ENCODE measurements around the gene SLC4A7.
"Not testable (repeated sequence)": the region's sequence is repeated elsewhere in the genome, so short reads cannot be mapped to it uniquely, and the experiment has no call there.

SLC4A7 gene

DNA sequence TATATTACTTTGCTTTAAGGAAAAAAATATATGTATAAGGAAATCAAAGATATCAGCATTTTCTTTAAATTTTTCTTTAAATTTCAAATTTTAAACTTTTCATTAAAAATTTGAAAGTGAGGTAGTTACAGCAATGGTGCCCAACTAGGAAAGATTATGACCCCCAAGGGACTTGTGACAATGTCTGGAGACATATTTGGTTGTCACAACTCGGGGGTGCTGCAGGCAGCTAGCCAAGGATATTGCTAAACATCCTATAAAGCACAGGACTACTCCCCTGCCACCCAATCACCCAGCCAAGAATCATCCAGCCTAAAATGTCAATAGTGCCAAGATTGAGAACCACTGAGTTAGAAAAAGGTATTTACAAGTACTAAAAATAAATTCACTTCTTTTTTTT is 57.3 kb downstream of the SLC4A7 start:
- DNase-seq = no peak

GRCh38 chr3:27425896-27426565 is 58.2 kb downstream of the SLC4A7 start:
- no peak for DNase-seq

DNA sequence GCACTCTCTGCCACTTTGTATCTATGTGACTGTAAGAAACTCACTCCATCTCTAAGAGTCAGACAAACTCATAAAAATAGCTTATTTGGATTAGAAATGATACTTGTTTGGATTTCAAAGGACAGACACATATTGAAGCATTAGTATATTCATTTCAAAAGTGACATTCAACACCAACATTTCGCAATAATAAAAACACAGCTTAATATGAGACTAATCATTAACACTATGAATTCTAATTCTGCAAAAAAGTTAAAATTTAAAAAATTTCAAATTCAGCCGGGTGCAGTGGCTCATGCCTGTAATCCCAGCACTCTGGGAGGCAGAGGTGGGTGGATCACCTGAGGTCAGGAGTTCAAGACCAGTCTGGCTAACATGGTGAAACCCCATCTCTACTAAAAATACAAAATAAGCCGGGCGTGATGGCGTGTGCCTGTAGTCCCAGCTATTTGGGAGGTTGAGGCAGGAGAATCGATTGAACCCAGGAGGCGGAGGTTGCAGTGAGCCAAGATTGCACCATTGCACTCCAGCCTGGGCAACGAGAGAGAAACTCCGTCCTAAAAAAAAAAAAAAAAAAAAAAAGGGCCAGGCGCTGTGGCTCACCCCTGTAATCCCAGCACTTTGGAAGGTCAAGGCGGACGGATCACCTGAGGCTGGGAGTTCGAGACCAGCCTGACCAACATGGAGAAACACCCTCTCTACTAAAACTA is 59.2 kb downstream of the SLC4A7 start:
- not testable (repeated sequence) for DNase-seq

GRCh38 chr3:27423463-27423862 is 60.7 kb downstream of the SLC4A7 start:
- DNase-seq = peak; percentile 20

DNA sequence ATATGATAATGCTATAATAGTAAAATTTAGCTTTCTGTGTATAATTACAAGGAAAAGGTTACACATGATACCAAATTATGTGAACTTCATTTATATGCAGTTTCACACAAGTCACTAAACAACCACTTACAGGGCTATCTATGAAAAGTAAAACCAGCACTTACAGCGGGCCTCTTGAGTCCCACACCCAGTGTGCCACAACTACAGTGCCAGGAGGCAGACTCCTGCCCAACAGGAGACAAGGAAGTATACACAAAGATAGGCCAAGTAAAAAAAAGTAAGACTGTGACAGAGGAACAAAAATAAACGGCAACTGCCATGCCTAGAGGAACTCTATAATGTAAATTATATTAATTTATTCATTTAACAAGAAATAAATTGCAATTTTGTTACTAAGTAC is 61.6 kb downstream of the SLC4A7 start:
- DNase-seq = no peak

DNA sequence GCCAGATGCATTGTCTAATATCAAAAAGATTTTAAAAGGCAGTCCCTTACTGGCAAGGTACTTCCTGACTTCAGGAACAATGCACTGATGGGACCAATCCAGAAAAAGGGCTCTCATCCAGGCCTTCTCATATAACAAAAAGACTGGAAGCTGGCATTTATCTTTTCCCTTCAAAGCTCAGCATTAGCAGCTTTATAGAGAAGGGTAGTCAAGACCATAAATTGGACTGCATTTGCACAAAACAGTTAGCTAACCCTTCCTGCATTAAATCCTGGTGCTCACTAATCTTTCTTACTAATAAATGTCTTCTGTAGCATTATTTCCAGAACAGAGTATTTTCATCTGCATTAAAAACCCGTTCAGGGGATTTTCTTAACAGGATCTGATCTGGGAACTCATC is 69.0 kb downstream of the SLC4A7 start:
- DNase-seq = no peak

DNA sequence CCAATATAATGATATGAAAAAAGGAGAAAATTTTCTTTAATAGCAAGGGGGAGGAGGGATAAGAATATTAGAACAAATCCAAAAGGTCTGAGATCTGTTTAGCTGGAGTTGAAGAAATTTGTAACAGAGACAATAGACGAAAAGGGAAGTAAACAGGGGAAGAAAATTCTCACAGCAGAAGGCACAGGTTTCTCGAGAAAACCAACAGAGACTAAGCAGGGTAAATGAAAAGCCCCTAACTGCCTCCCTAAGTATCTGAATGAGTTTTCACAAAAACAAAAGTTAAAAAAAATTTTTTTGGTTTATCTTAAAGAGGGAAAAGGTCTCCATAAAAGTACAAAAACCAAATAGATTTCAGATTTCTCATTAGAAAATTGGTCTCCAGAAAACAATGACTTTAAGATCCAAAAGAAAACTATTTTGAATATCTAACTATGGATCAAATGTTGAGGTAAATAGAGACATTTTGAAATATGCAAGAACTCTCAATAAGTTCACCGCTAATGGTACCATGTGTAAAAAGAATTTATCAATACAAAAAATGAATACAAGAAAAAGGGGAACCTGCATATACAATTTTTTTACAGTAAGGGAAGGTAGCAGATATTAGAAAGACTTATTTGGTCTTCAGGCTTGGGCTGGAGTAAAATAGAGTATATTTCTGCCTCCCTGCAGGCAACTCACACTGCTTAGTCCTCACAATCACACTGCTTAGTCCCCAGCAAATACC is 91.1 kb downstream of the SLC4A7 start:
- DNase-seq = no peak

DNA sequence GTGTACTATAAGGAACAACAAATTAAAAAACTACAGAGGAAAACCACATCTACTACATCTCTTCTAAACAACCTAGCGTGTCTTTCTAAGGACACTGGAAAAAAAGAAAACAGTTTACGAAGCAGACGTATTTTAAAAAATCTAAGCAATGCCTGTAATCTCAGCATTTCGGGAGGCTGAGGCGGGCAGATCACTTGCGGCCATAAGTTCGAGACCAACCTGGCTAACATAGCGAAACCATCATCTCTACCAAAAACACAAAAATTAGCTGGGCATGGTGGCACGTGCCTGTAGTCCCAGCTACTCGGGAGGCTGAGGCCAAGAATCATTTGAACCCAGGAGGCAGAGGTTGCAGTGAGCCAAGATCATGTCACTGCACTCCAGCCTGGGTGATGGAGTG is 91.8 kb downstream of the SLC4A7 start:
- not testable (repeated sequence) for DNase-seq

DNA sequence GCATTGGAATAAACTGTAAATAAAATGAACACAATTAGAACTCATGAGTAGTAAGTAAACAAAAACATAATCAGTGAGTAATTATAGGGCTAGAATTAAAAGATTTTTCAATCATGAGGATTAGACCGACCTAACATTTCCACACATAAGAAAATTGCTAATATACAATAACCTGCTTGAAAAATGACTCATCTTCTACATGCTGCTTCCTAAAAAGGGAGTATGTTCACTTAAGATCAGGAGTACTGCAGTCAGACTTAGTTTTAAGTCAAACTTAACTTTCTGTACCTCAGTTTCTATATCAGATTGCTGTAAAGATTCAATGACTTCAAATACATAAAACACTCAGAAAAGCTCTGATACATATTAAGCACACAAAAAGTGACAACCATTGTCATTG is 92.4 kb downstream of the SLC4A7 start:
- no peak for DNase-seq

GRCh38 chr3:27387625-27388024 is 96.6 kb downstream of the SLC4A7 start:
- DNase-seq = no peak

GRCh38 chr3:27385504-27385903 is 98.7 kb downstream of the SLC4A7 start:
- DNase-seq = no peak

- no peak for DNase-seq
Observed at GRCh38 chr3:27384191-27384590, 100.0 kb downstream of the SLC4A7 start.

DNA sequence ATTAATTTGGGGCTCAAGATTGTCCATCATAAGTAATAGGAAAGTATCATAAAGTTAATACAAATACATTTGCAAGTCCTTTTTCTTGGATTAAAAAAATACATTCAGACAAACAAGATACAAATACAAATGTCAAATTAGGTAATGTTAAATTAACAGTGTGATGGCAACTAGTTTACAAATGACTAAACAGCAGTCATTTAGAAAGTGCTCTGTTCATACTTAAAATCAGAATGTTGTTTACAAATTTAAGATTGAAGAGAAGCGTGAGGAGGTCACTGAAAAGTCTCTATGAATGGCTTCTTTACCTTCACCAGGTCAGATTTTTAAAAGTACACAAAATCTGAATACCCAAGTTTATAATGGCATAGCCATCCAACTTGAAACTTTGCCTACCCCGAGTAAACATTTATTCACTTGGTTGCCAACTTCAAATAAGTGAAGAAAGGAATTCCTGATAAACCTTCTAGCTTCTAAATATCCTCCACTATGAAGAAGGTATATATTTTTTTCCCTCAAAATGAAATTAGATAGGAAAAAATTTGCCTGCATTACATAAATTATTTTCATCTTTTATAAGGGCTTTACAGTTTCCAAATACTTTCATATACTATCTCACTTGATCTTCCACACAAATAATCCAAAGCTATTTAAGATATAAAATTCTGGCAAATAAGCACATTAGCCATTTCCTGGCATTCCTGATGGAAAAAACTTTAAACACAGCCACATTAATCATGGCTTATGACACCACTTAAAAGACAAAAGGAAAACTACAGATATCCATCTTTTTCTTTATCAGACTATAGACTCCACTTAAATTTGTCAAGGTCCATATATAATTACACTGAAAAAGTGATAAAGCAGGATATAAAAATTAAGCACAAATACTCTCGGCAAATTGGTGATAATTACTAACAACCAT is 103.5 kb downstream of the SLC4A7 start:
- DNase-seq = no peak

- DNase-seq = no peak
Observed at GRCh38 chr3:27378331-27378730, 105.9 kb downstream of the SLC4A7 start.

DNA sequence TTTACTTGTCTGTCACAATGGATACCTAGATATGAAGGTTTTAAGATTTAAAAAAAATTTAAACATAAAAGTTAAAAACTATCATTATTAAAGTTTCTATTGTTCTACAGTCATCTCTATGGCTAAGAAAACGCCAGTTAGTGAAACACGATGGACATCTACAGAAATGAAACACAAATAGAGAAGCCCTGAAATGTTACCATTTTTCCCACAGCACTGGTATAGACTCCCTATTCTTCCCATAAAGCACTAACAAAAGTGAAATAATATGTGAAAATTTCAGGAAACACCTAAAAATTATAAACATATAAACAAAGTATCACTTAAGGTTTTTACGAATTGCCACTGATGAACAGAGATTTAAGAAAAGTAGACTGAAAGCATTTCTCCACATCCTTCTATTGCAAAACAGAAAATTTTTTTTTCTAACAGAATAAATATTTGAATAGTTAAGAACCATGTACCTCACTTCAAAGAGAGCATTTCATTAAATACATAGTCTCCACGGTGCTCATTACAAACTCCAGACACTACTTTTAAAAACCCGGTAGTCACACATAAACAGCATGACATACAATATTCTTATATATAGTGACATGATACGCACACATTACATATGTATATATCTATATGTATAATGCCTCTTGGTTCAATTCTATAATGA is 107.9 kb downstream of the SLC4A7 start:
- no peak for DNase-seq

DNA sequence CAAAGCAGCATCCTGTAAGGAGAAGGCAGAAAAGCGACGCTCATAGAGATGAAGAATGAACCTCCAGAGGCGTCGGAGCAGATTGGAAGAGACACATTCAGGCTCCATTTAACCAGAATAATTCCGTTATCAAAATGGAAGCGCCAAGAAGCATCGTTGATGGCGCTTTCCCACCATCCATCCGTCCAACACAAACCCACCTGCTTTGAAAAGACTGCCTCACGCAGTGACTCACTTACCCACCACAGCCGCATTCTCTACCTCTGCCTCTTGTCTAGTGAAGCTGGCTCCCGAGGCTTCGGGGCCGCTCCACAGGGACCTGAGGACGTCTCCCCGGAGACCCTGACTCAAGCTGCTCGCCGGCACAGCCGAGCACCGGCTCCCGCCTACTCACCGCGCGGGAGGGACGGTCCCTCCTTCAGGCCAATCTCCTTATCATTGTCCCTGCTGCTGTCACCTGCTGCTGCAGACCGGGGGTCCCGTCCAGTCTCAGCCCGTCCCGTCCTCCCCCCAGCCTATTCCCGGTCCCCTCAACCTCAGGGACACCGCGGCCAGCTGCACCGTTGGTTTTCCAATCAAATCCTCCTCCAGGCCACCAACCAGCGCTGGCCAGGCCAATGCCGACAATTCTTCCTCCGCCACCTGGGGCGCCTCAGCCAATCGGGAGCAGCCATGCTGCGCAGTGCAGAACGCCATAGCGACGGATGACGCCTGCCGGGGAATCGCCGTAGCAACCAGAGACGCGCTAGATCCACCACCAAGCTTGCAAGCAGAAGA is 115.2 kb downstream of the SLC4A7 start, which contains the start of gene NEK10:
TSS of gene NEK10 (minus strand) at position 553 of the 777 bp plus-strand sequence. CDS start 16,501 bp downstream, outside the sequence.
- peak; percentile 92 for DNase-seq

GRCh38 chr3:27366062-27366591 is 118.1 kb downstream of the SLC4A7 start:
- no peak for DNase-seq

DNA sequence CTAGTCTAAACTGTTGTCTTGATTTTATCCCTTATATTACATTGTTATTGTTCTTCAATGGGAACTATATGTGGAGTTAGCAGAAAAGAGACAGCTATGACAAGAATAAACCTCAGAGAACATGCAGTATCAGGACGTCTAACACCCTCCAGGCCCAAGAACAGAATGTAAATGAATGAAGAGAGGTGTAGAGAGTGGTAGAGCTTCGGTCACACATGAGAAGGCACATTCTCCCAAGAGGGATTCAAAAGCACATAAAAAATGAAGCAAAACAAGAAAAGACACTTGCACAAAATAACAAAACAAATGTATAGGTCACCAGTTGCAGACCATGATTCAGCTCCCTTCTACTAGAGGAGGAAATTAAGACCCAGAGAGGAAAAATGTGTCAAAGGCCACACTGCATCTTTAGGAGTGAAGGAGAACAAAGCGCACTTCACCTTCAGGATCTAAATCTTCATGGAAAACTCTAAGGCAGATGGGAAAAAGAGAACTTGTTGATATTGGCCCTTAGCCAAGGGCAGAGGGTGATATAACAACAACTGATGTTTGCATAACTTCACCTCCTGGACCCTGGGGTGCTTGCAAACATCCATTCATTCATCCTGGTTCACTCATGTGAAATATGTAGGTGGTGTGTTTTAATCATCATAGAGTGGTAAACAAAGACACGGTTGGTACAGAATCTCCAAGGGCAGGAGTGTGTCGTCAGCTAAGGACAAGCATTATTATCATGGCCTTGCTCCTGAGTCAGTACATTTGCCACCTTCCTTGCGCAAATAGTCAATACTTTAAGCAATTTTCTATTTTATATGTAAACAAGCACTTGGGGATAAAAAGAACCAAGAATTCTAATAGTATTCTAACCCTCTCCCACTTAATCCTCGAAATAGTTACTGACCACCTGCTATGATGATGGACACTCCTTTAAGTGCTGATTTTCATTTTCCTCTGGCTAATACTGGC is 123.8 kb downstream of the SLC4A7 start:
- DNase-seq = no peak

GRCh38 chr3:27358372-27358771 is 125.8 kb downstream of the SLC4A7 start:
- no peak for DNase-seq

Measured in 8988T (cell line).